HG03159 (cell line): ENCODE results near the gene PPP4R3C.
A peak's percentile ranks its signal among the peaks of the same experiment; 100 is the strongest.
"Not testable (repeated sequence)": the region's sequence is repeated elsewhere in the genome, so short reads cannot be mapped to it uniquely, and the experiment has no call there.

Experiments used
- ATAC-seq: cut with Tn5 transposase; IDR thresholded peaks from one replicate; pipeline ENCODE4 v1.9.1; 2021; ENCODE audit warnings: mild to moderate bottlenecking, moderate library complexity; ENCODE audit not compliant: unreplicated experiment

PPP4R3C gene

GRCh38 chrX:27463187-27463586, at the start of gene PPP4R3C:
Gene PPP4R3C (minus strand): TSS chrX:27463341. CDS start chrX:27463296, 45 bp downstream.
- ATAC-seq = no peak

- ATAC-seq = no peak
Observed at GRCh38 chrX:27491397-27491796, 28.3 kb upstream of the PPP4R3C start.

- ATAC-seq = no peak
Observed at GRCh38 chrX:27466051-27466450, 2.9 kb upstream of the PPP4R3C start.

- no peak for ATAC-seq
Observed at GRCh38 chrX:27465036-27465435, 1.9 kb upstream of the PPP4R3C start.

GRCh38 chrX:27459129-27459528, 4.0 kb downstream of the PPP4R3C start:
- ATAC-seq = not testable (repeated sequence)

- ATAC-seq = not testable (repeated sequence)
Observed at GRCh38 chrX:27458544-27458943, 4.6 kb downstream of the PPP4R3C start.

- ATAC-seq = no peak
Observed at GRCh38 chrX:27451324-27451723, 11.8 kb downstream of the PPP4R3C start.

- ATAC-seq = no peak
Observed at GRCh38 chrX:27446423-27446822, 16.7 kb downstream of the PPP4R3C start.

GRCh38 chrX:27445438-27445837, 17.7 kb downstream of the PPP4R3C start:
- no peak for ATAC-seq

GRCh38 chrX:27444093-27444908, 18.8 kb downstream of the PPP4R3C start:
- peak; percentile 80 for ATAC-seq

GRCh38 chrX:27442392-27442791, 20.7 kb downstream of the PPP4R3C start:
- ATAC-seq = not testable (repeated sequence)

GRCh38 chrX:27439771-27440170, 23.4 kb downstream of the PPP4R3C start:
- ATAC-seq = no peak

GRCh38 chrX:27438937-27439336, 24.2 kb downstream of the PPP4R3C start:
- ATAC-seq = no peak

GRCh38 chrX:27435031-27435430, 28.1 kb downstream of the PPP4R3C start:
- no peak for ATAC-seq
